HG03520 (cell line): ENCODE data around the gene SFTA2.
"Not testable (repeated sequence)": the region's sequence is repeated elsewhere in the genome, so short reads cannot be mapped to it uniquely, and the experiment has no call there.

Experiments
- ATAC-seq: cut with Tn5 transposase; IDR thresholded peaks from one replicate; pipeline ENCODE4 v1.9.1; 2021; ENCODE audit warnings: mild to moderate bottlenecking, moderate library complexity; ENCODE audit not compliant: unreplicated experiment

SFTA2 gene

GRCh38 chr6:30931969-30932645 is at the start of gene SFTA2:
SFTA2 (minus strand) TSS chr6:30932170; CDS start chr6:30932096, 74 bp downstream.
- ATAC-seq, result no peak

GRCh38 chr6:30979690-30980089 is 47.7 kb upstream of the SFTA2 start:
- no peak for ATAC-seq

- ATAC-seq, result no peak
These were observed 47.2 kb upstream of the SFTA2 start for GRCh38 chr6:30979141-30979540.

GRCh38 chr6:30974490-30975252 is 42.7 kb upstream of the SFTA2 start:
- no peak for ATAC-seq

- ATAC-seq, result no peak
These were observed 40.8 kb upstream of the SFTA2 start for GRCh38 chr6:30972816-30973215.

- ATAC-seq, result no peak
These were observed 39.0 kb upstream of the SFTA2 start for GRCh38 chr6:30970946-30971345.

DNA sequence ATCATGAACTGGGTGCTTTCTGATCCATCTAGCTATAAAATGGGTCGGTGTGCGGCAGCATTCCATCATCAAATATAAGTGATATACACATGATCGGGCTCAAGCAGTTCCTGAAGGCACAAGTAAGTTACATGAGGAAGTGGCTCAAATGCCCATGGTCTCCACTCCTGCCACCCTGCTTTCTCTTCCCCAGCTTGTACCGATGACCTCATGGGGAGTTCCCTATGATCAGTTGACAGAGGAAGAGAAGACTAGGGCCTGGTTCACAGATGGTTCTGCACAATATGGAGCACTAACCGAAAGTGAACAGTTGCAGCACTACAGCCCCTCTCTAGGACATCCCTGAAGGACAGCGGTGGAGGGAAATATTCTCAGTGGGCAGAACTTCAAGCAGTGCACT is 37.2 kb upstream of the SFTA2 start:
- not testable (repeated sequence) for ATAC-seq

DNA sequence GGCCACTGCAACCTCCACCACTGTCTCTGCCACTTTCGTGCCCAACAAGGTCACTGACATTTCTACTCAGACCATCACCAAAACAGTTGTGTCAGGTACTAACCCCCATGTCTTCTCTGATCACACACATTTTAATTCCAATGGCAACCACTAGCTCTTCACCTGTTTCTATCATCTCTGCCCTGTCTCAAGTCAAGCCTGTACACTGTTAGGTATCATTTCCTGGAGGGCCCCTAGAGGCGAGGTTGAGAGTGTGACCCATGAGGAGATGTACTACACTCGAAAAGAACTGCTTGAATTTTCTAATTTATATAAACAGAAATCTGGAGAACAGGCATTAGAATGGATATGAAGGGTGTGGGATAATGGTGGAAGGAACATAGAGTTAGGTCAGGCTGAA is 34.2 kb upstream of the SFTA2 start:
- no peak for ATAC-seq

DNA sequence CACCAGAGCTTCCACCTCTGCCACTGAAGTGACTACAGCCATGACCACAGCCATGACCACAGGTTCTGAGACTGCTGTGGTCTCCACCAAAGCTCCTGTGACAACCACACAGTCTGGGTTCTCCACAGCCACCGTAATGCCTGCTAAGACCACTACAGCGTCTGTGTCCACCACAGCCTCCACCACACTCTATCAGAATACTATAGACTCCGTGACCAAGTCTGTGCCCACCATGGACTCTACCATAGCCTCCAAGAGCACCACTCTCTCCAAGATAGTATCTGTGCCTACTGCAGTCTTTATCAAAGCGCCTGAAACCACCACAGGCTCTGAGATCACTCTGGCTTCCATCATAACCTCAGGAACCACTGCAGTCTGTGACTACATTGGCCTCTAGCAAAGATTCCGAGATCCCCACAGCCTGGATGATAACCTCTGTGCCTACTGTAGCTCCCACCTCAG is 33.2 kb upstream of the SFTA2 start:
- no peak for ATAC-seq

GRCh38 chr6:30964075-30964474 is 32.1 kb upstream of the SFTA2 start:
- ATAC-seq, result no peak

GRCh38 chr6:30963641-30964040 is 31.7 kb upstream of the SFTA2 start:
- no peak for ATAC-seq

- no peak for ATAC-seq
These were observed 30.7 kb upstream of the SFTA2 start for GRCh38 chr6:30962716-30963115.

- no peak for ATAC-seq
These were observed 29.1 kb upstream of the SFTA2 start for GRCh38 chr6:30960907-30961673.

- no peak for ATAC-seq
These were observed 25.7 kb upstream of the SFTA2 start for GRCh38 chr6:30957716-30958115.

DNA sequence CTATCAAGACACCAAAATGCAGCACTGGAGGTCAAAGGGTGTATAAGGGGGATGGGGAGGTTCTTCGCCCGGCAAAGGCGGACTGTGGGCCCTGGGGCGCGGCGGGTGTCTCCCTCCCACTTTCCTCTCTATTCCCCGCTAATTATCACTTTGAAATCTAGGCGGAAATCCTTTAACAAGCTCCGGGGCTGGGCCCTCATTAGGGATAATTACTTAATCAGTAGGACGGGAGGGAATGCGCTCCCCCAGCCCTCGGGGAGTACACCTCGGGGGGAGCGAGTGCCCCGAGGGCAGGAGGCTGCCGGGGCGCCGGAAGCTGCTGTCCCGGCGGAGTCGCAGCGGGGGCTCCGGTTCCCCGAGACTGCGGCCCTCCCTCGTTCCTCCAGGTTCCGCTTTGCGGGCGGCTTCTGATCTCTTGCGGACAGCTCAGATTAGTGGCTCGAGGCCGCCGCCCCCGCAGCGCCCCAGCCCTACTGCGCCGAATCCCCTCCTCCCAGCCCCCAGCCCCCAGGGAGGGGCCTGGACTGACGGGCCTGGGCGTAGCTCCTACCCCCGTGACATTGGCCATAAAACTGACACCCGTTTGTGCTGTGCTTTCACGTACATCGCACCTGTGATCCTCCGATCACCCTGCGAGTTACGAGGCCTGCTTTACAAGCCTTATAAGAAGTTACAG is 23.5 kb upstream of the SFTA2 start:
- no peak for ATAC-seq

DNA sequence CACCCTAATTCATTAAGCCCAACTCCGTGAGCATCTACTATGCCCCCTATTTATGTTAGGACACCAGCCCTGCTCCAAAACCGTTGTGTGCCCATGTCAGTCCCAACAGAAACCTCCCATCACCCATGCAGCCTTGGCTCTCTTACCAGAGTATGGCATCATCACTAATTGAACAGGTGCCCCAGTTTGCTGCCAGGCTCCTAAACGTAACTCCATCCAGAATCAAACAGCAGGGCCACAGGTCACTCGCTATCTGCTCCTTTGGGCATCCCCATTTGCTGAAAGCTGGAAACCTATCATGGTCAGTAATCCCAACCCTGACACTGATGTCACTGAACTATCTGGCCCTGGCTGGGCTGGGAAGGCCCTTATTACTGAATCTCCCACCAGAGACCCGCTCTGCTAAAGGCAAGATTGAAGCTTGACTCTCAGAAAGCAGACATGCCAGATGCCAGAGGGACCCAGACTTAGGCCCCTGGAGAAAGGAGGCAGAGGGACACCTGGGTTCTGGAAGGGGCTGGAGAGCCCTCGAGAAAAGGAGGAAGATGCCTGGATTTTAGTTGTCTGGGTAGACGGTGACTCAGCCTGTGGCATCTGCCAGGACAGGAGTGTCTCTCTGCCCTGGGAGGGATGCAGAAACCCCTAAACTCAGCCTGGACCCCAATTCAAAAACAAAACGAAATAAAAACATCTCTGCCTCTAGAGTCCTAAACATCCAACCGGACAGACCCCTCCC is 22.8 kb upstream of the SFTA2 start:
- ATAC-seq, result no peak

- no peak for ATAC-seq
These were observed 20.0 kb upstream of the SFTA2 start for GRCh38 chr6:30951907-30952469.

- ATAC-seq, result no peak
These were observed 16.8 kb upstream of the SFTA2 start for GRCh38 chr6:30948811-30949210.

DNA sequence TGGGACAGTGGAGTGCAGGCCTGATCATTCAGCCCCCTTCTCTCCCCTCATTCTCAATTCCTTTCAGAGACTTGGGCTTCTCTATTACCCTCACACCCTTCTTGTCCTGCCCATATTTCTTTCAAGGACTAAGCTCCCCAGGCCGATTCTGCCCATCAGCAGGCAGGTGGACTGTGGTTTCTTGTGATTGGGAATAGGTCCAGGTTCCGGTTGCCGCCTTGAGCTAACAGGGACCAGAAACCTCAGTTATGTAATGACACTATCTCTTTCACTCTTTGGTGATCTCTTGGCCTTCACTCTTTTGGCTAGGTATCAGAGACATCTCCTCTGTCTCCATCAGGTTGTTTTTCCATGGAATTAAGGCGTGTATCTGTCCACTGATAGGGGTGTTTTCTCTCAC is 15.3 kb upstream of the SFTA2 start:
- ATAC-seq, result no peak

DNA sequence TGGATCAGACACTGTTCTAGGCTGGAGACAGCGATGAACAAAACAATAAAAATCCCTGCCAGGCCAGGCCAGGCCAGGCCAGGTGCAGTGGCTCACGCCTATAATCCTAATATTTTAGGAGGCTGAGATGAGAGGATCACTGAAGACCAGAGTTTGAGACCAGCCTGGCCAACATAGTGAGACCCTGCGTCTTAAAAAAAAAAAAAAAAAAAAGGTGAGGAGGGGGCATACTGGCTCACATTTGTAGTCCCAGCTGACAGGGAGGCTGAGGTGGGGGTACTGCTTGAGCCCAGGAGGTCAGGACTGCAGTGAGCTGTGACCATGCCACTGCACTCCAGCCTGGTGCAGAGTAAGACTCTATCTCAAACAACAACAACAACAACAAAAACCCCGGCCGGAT is 13.3 kb upstream of the SFTA2 start:
- no peak for ATAC-seq
